Activated naive CD4-positive, alpha-beta T cell treated with anti-CD3 and anti-CD28 coated beads, Interleukin-2, amount 50 U/mL, for 24 hours (primary cell): ENCODE data around the gene GALNT5.
"Not testable (repeated sequence)": the region's sequence is repeated elsewhere in the genome, so short reads cannot be mapped to it uniquely, and the experiment has no call there.

ENCODE experiments used
- H3K27ac Mint-ChIP-seq: one replicate; pipeline ENCODE4 v1.8.0; 2021; ENCODE audit warnings: mild to moderate bottlenecking, mixed read lengths
- H3K27me3 Mint-ChIP-seq: one replicate; pipeline ENCODE4 v1.8.0; 2021; ENCODE audit warnings: mixed read lengths
- H3K36me3 Mint-ChIP-seq: one replicate; pipeline ENCODE4 v1.8.0; 2021; ENCODE audit warnings: mixed read lengths
- H3K4me1 Mint-ChIP-seq: one replicate; pipeline ENCODE4 v1.8.0; 2021; ENCODE audit warnings: mixed read lengths
- H3K4me3 Mint-ChIP-seq: one replicate; pipeline ENCODE4 v1.8.0; 2021; ENCODE audit warnings: mild to moderate bottlenecking, mixed read lengths
- H3K9me3 Mint-ChIP-seq: one replicate; pipeline ENCODE4 v1.8.0; 2021; ENCODE audit warnings: mixed read lengths

GALNT5 gene, protein sequence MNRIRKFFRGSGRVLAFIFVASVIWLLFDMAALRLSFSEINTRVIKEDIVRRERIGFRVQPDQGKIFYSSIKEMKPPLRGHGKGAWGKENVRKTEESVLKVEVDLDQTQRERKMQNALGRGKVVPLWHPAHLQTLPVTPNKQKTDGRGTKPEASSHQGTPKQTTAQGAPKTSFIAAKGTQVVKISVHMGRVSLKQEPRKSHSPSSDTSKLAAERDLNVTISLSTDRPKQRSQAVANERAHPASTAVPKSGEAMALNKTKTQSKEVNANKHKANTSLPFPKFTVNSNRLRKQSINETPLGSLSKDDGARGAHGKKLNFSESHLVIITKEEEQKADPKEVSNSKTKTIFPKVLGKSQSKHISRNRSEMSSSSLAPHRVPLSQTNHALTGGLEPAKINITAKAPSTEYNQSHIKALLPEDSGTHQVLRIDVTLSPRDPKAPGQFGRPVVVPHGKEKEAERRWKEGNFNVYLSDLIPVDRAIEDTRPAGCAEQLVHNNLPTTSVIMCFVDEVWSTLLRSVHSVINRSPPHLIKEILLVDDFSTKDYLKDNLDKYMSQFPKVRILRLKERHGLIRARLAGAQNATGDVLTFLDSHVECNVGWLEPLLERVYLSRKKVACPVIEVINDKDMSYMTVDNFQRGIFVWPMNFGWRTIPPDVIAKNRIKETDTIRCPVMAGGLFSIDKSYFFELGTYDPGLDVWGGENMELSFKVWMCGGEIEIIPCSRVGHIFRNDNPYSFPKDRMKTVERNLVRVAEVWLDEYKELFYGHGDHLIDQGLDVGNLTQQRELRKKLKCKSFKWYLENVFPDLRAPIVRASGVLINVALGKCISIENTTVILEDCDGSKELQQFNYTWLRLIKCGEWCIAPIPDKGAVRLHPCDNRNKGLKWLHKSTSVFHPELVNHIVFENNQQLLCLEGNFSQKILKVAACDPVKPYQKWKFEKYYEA

GRCh38 chr2:157257312-157258252 is at the start of gene GALNT5:
GALNT5 (plus strand) TSS chr2:157257705; CDS start chr2:157258083, 378 bp downstream.
- H3K36me3 Mint-ChIP-seq, result no peaks in the 10 kb centered on the region
- no peak within 1 kb of the TSS for H3K27ac Mint-ChIP-seq
- no peaks in the 10 kb centered on the region for H3K9me3 Mint-ChIP-seq
- H3K4me1 Mint-ChIP-seq, result peaks cover 19% of the 10 kb centered on the region
- no peaks in the 10 kb centered on the region for H3K27me3 Mint-ChIP-seq
- no peak within 1 kb of the TSS for H3K4me3 Mint-ChIP-seq

DNA sequence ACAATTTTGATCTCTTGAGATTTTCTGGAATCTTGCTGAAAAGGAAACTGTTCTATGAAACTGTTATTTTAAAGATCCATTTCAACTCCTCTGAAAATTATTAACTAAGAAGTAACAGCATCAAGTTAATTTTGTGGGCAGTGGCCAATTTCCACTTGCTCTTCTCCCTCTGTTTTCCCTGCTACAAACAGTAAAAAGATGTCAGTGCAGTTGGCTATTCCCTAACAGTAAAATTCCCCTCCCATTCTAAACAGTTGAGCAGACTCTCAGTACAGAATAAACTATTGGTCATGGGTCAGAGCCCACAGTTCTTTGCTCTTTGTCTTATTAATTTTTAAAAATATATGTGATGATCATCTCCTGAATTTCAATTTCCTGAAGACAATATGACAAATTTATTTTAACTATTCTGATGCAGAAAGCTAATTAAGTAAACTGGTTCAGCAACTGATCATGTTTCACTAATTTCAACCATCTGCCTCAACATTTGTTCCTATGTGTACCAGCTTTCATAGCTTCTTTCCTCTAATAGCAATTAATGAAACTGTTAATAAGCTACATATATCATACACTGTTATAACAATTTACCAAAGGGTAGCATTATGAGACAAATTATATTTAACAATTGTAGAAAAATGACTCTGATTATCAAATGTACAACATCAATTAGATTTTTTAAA is 41.1 kb upstream of the GALNT5 start:
- Mint-ChIP-seq H3K27me3 (peaks cover 14% of the 10 kb centered on the region), H3K4me1 (no peaks in the 10 kb centered on the region), H3K27ac (no peak overlapping the region), H3K36me3 (no peaks in the 10 kb centered on the region), H3K4me3 (no peak overlapping the region), H3K9me3 (no peaks in the 10 kb centered on the region)

DNA sequence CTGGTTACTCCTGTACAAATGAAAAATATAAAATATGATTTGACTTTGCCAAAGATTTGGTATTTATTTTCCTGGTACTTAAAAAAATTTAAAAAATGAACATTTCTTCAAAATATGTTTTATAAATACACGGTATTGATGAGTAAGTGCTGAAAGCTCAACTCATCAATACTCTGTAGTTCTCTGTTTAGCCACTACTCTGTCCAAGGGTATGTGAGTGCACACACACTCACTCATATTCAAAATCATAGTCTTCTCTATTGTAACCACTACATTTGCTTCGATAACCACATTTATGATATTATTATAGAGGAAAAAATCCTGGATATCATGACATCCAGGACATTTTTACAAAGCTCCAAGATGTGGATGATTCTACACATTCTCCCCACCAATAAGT is 40.1 kb upstream of the GALNT5 start:
- Mint-ChIP-seq H3K27ac (no peak overlapping the region), H3K9me3 (no peaks in the 10 kb centered on the region), H3K4me1 (no peaks in the 10 kb centered on the region), H3K36me3 (no peaks in the 10 kb centered on the region), H3K4me3 (no peak overlapping the region), H3K27me3 (peaks cover 14% of the 10 kb centered on the region)

DNA sequence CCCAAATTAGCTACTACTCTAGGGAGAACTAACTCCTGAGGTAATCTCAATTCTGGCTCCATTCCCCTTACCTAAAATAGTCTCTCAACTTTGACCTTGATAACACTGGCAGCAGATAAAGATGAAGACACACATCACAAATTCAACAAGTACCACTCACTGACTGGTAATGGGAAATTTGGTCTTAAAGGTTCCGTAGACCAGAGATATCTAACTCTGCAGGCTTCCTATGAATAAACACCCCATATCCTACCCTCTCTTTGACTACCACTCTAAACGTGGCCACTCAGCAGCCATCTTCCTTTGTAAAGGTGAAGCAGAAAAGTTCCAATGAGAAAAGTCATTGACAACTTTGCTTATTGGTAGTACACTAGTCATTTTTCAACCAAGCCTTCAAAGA is 38.6 kb upstream of the GALNT5 start:
- Mint-ChIP-seq H3K4me1 (no peaks in the 10 kb centered on the region), H3K9me3 (no peaks in the 10 kb centered on the region), H3K36me3 (no peaks in the 10 kb centered on the region), H3K4me3 (no peak overlapping the region), H3K27me3 (peaks cover 14% of the 10 kb centered on the region), H3K27ac (no peak overlapping the region)

DNA sequence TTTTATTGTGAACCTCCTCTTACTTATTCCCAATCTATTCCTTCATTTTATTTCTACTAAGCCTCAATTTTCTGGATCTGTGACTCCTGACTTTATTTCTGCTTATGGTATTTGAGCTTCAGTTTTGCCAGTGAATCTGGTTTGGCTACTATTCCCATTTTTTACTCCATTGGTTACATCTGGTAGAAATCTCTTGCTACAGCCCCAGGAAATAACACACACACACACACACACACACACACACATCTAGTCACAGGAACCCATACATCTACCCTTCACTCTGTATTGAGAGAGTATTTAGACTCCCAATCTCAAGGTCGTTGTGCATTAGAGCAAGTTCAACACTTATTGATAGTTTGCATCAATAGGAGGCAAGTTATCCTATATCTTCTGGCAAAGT is 37.0 kb upstream of the GALNT5 start:
- Mint-ChIP-seq H3K27ac (no peak overlapping the region), H3K9me3 (no peaks in the 10 kb centered on the region), H3K36me3 (no peaks in the 10 kb centered on the region), H3K4me1 (no peaks in the 10 kb centered on the region), H3K4me3 (no peak overlapping the region), H3K27me3 (peaks cover 14% of the 10 kb centered on the region)

DNA sequence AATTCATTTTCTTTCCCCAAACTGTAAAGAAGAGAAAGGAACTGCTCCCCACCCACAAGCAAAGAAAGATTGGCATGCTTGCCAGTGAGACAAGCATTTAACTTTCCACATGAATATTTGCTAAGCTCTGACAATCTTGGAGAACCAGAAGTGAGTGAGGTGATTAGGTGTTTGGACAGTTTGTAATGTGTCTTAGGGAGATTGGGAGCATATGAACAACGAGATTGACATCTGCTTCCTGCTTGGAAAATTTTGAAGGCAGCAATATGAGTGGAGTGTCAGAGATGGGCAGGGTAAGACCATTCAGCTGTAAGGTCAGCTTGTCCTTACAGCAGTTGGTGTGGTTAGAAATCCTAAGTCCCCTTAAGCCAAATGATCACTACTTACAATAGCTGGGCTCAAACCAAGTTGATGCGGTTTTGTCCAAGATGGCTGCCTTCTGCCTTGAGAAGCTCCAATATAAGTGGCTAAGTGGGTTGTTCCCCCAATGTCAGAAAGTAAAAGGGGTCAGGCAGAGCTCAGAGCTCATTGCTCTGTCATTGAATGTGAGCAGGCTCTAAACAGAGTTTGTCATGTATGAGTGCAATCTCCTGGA is 36.0 kb upstream of the GALNT5 start:
- H3K27ac Mint-ChIP-seq, result no peak overlapping the region

GRCh38 chr2:157223624-157224205 is 33.8 kb upstream of the GALNT5 start:
- H3K9me3 Mint-ChIP-seq, result no peaks in the 10 kb centered on the region
- H3K4me3 Mint-ChIP-seq, result no peak overlapping the region
- H3K36me3 Mint-ChIP-seq, result no peaks in the 10 kb centered on the region
- no peak overlapping the region for H3K27ac Mint-ChIP-seq
- peaks cover 7% of the 10 kb centered on the region for H3K27me3 Mint-ChIP-seq
- no peaks in the 10 kb centered on the region for H3K4me1 Mint-ChIP-seq

More for the DNA sequence above, 36.0 kb upstream of the GALNT5 start:
- peaks cover 10% of the 10 kb centered on the region for H3K27me3 Mint-ChIP-seq
- no peaks in the 10 kb centered on the region for H3K36me3 Mint-ChIP-seq
- no peaks in the 10 kb centered on the region for H3K4me1 Mint-ChIP-seq
- H3K9me3 Mint-ChIP-seq, result no peaks in the 10 kb centered on the region
- no peak overlapping the region for H3K4me3 Mint-ChIP-seq

GRCh38 chr2:157224448-157224847 is 33.1 kb upstream of the GALNT5 start:
- not testable (repeated sequence) for H3K4me1 Mint-ChIP-seq, H3K27me3 Mint-ChIP-seq, H3K27ac Mint-ChIP-seq, H3K4me3 Mint-ChIP-seq, H3K9me3 Mint-ChIP-seq, H3K36me3 Mint-ChIP-seq

DNA sequence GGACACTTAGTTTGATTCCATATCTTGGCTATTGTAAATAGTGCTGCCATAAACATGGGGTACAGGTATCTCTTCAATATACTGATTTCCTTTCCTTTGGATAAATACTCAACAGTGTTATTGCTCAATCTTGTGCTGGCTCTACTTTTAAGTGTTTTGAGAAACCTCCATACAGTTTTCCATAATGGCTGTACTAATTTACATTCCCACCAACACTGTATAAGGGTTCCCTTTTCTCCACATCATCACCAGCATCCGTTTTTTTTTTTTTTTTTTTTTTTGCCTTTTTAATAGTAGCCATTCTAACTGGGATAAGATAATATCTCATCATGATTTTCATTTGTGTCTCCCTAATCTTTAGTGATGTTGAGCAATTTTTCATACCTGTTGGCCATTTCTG is 29.9 kb upstream of the GALNT5 start:
- no peaks in the 10 kb centered on the region for H3K36me3 Mint-ChIP-seq
- no peaks in the 10 kb centered on the region for H3K4me1 Mint-ChIP-seq
- peaks cover 8% of the 10 kb centered on the region for H3K27me3 Mint-ChIP-seq
- H3K9me3 Mint-ChIP-seq, result no peaks in the 10 kb centered on the region
- no peak overlapping the region for H3K27ac Mint-ChIP-seq
- H3K4me3 Mint-ChIP-seq, result no peak overlapping the region

DNA sequence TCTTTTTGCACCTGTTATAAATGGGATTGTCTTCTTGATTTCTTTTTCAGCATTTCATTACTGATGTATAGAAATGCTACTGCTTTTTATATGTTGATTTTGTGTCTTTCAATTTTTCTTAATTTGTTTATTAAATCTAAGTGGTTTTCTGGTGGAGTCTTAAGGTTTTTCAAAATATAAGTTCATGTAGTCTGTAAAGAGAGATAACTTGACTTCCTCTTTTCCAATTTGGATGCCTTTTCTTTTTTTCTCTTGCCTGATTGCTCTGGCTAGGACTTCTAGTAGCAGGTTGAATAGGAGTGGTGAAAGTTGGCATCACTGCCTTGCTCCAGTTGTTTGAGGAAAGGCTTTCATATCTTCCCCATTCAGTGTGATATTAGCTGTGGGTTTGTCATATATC is 28.6 kb upstream of the GALNT5 start:
- Mint-ChIP-seq H3K36me3 (no peaks in the 10 kb centered on the region), H3K9me3 (peaks cover 5% of the 10 kb centered on the region), H3K4me3 (no peak overlapping the region), H3K4me1 (no peaks in the 10 kb centered on the region), H3K27me3 (peaks cover 11% of the 10 kb centered on the region), H3K27ac (no peak overlapping the region)

DNA sequence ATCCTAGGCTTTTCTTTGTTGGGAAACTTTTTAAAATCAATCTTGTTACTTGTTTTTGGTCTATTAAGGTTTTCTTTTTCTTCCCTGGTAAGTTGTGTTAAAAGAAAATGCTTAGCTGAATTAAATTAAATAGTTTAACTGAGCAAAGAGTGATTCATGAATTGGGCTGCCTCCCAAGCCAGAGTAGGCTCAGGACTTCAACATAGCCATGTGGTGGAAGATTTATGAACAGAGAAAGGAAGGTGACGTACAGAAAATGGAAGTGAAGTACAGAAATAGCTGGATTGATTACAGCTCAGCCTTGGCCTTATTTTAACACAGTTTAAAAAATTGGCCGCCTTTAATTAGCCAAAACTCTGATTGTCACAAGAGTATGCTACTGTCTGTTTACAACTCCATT is 27.9 kb upstream of the GALNT5 start:
- Mint-ChIP-seq H3K9me3 (peaks cover 5% of the 10 kb centered on the region), H3K27ac (no peak overlapping the region), H3K27me3 (peaks cover 11% of the 10 kb centered on the region), H3K36me3 (no peaks in the 10 kb centered on the region), H3K4me3 (no peak overlapping the region), H3K4me1 (no peaks in the 10 kb centered on the region)

DNA sequence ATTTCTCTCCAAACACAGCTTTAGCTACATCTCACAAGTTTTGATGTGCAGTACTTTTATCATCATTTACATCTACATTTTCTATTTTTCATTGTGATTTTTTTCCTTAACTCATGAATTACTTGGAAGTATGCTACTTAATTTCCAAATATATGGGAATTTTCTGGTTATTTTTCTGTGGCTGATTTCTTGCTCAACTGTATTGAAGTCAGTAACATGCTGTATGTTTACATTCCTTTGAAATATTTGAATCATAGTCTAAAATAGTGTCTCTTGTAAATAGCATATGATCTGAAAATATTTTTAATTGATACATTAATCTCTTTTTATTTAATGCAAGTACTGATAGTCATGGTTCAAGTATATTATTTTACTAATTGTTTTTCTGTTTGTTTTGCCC is 26.0 kb upstream of the GALNT5 start:
- Mint-ChIP-seq H3K36me3 (no peaks in the 10 kb centered on the region), H3K4me3 (no peak overlapping the region), H3K27me3 (peaks cover 11% of the 10 kb centered on the region), H3K9me3 (peaks cover 5% of the 10 kb centered on the region), H3K4me1 (no peaks in the 10 kb centered on the region), H3K27ac (no peak overlapping the region)

GRCh38 chr2:157233506-157233905 is 24.0 kb upstream of the GALNT5 start:
- Mint-ChIP-seq H3K36me3 (no peaks in the 10 kb centered on the region), H3K4me1 (no peaks in the 10 kb centered on the region), H3K27ac (no peak overlapping the region), H3K27me3 (peaks cover 15% of the 10 kb centered on the region), H3K9me3 (peaks cover 5% of the 10 kb centered on the region), H3K4me3 (no peak overlapping the region)

DNA sequence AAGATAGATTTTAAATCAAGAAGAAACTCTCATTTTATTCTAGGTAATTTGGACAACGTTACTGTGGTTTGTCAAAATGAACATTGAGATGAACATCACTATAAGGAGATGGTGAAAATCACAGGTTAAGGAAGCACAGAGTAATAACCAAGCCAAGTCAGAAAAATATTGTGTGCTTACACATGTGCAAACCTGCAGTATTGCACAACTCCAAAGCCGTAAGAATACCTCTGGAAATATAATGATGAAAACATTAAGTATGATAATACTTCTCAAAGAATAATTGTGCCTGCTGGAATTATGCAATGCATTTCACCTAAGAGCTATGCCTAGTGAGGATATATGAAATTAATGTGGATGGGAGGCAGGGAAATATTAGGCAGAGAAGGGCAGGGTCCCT is 21.1 kb upstream of the GALNT5 start:
- Mint-ChIP-seq H3K36me3 (no peaks in the 10 kb centered on the region), H3K4me1 (no peaks in the 10 kb centered on the region), H3K4me3 (no peak overlapping the region), H3K27ac (no peak overlapping the region), H3K9me3 (peaks cover 5% of the 10 kb centered on the region), H3K27me3 (peaks cover 13% of the 10 kb centered on the region)
